Measurements from ENCODE around the gene SUDS3.

Gene SUDS3

GRCh38 chr12:118456741-118457140, 80.4 kb downstream of the SUDS3 start:
- no peak for DNase-seq

GRCh38 chr12:118459110-118459509, 82.8 kb downstream of the SUDS3 start:
- no peak for DNase-seq

GRCh38 chr12:118463677-118464076, 87.3 kb downstream of the SUDS3 start:
- no peak for DNase-seq

GRCh38 chr12:118465706-118466105, 89.4 kb downstream of the SUDS3 start:
- DNase-seq = no peak
